H1 (cell line): ENCODE data around the gene HERC4. TPM values are rescaled to one million over a fixed set of nuclear protein-coding genes. Genes with fewer than 3 reads are reported as not detected.

ENCODE experiments used
- CTCF ChIA-PET: fragments of 300-600 bp; sonication (Branson Sonifier 250); formaldehyde crosslinking; loops from one replicate; lab custom pipeline; 2021; ENCODE audit not compliant: partially characterized antibody; lab: Charles Lee
- POLR2A ChIA-PET: fragments of 300-600 bp; sonication (Branson Sonifier 250); formaldehyde crosslinking; loops from one replicate; lab custom pipeline; 2021; ENCODE audit warnings: inconsistent platforms; ENCODE audit not compliant: partially characterized antibody; lab: Charles Lee
- DNase-seq, 2 experiments: peaks; one replicate each; pipeline versions ENCODE4 v3.0.0 to v3.0.0-alpha.2; 2010 to 2022; ENCODE audit warnings: low spot score in 2 of 2, low read depth in 1 of 2, mixed read lengths in 1 of 2
- FAIRE-seq: peaks from 2 replicates; lab custom pipeline; 2011; peaks lifted over from hg19 to GRCh38; lab: Jason Lieb, UNC
- H2AFZ ChIP-seq: 2 replicates; pipeline ENCODE4 v1.8.1; 2012; ENCODE audit warnings: low read length, inconsistent platforms
- H2AK5ac ChIP-seq: 2 replicates; pipeline ENCODE4 v1.6.1; 2013; ENCODE audit warnings: low read depth, low read length
- H2BK120ac ChIP-seq: replicated peaks from 2 replicates; pipeline ENCODE3; 2013; ENCODE audit warnings: low read depth, low read length, inconsistent platforms
- H2BK12ac ChIP-seq: 2 replicates; pipeline ENCODE4 v1.6.1; 2013; ENCODE audit warnings: low read depth, low read length
- H2BK15ac ChIP-seq: 2 replicates; pipeline ENCODE4 v1.6.1; 2013; ENCODE audit warnings: low read length
- H2BK20ac ChIP-seq: 2 replicates; pipeline ENCODE4 v1.6.1; 2013; ENCODE audit warnings: low read length
- H2BK5ac ChIP-seq: 2 replicates; pipeline ENCODE4 v1.6.1; 2013; ENCODE audit warnings: low read depth, low read length
- H3K14ac ChIP-seq: 2 replicates; pipeline ENCODE4 v1.6.1; 2013; ENCODE audit warnings: inconsistent platforms; ENCODE audit not compliant: insufficient read length
- H3K18ac ChIP-seq: 2 replicates; pipeline ENCODE4 v1.6.1; 2013; ENCODE audit warnings: low read length; ENCODE audit errors: extremely low read depth
- H3K23ac ChIP-seq: 2 replicates; pipeline ENCODE4 v1.6.1; 2013; ENCODE audit warnings: inconsistent platforms; ENCODE audit not compliant: insufficient read length
- H3K23me2 ChIP-seq: 2 replicates; pipeline ENCODE4 v1.6.1; 2013; ENCODE audit warnings: low read depth, low read length
- H3K27ac ChIP-seq: 2 replicates; pipeline ENCODE4 v1.6.1; 2011; ENCODE audit warnings: low read depth, low read length, inconsistent platforms
- H3K27me3 ChIP-seq, 4 experiments: replicated peaks in 1 of 4; 1 replicate in 1 of 4; 2 replicates in 3 of 4; pipeline versions ENCODE4 v1.6.1 to v1.8.1; 2011 to 2013; ENCODE audit warnings: low read length in 3 of 4, mild to moderate bottlenecking in 3 of 4, inconsistent platforms in 2 of 4, mixed read lengths in 2 of 4, moderate library complexity in 1 of 4; ENCODE audit not compliant: control insufficient read depth in 3 of 4, insufficient read depth in 3 of 4; ENCODE audit errors: extremely low read depth in 1 of 4
- H3K36me3 ChIP-seq, 4 experiments: 2 replicates each; pipeline versions ENCODE4 v1.6.1 to v1.8.1; 2011 to 2013; ENCODE audit warnings: mild to moderate bottlenecking in 4 of 4, low read length in 3 of 4, moderate library complexity in 2 of 4, control low read depth in 1 of 4, inconsistent platforms in 1 of 4; ENCODE audit not compliant: insufficient read depth in 4 of 4, control insufficient read depth in 2 of 4
- H3K4ac ChIP-seq: replicated peaks from 2 replicates; pipeline ENCODE3; 2013; ENCODE audit warnings: low read length, low read depth, mixed read lengths, inconsistent platforms; ENCODE audit not compliant: insufficient read length
- H3K4me1 ChIP-seq, 4 experiments: replicated peaks in 1 of 4; 1 replicate in 1 of 4; 2 replicates in 3 of 4; pipeline versions ENCODE4 v1.6.1 to v1.8.1; 2011 to 2013; ENCODE audit warnings: low read length in 3 of 4, inconsistent platforms in 2 of 4, mixed read lengths in 1 of 4; ENCODE audit not compliant: insufficient read depth in 4 of 4, control insufficient read depth in 3 of 4
- H3K4me2 ChIP-seq, 2 experiments: 2 replicates each; pipeline versions ENCODE4 v1.6.1 to v1.8.1; 2011 to 2013; ENCODE audit warnings: low read depth in 2 of 2, low read length in 2 of 2, control low read depth in 1 of 2, inconsistent platforms in 1 of 2, mild to moderate bottlenecking in 1 of 2; ENCODE audit not compliant: insufficient read depth in 1 of 2
- H3K4me3 ChIP-seq, 4 experiments: fragments of 200-600, 300-600 bp in 1 of 4; sonication (generic), shearing (Covaris generic), sonication (Bioruptor Twin) in 1 of 4; 2 replicates each; pipeline versions ENCODE4 v1.5.1 to v1.8.1; 2011 to 2016; ENCODE audit warnings: low read length in 4 of 4, low read depth in 3 of 4, control low read depth in 2 of 4, inconsistent platforms in 2 of 4, mild to moderate bottlenecking in 2 of 4, mixed read lengths in 1 of 4, moderate library complexity in 1 of 4; ENCODE audit not compliant: insufficient read depth in 2 of 4; ENCODE audit errors: extremely low read depth in 1 of 4
- H3K56ac ChIP-seq: replicated peaks from 2 replicates; pipeline ENCODE3; 2013; ENCODE audit warnings: low read depth, mild to moderate bottlenecking, mixed read lengths, low read length, inconsistent platforms; ENCODE audit not compliant: insufficient read length
- H3K79me1 ChIP-seq: 2 replicates; pipeline ENCODE4 v1.6.1; 2013; ENCODE audit warnings: low read depth, low read length, control low read depth
- H3K79me2 ChIP-seq, 2 experiments: 2 replicates each; pipeline versions ENCODE4 v1.6.1 to v1.8.1; 2012 to 2013; ENCODE audit warnings: low read length in 2 of 2, mild to moderate bottlenecking in 2 of 2, inconsistent platforms in 1 of 2; ENCODE audit not compliant: insufficient read depth in 2 of 2, control insufficient read depth in 1 of 2
- H3K9ac ChIP-seq, 4 experiments: replicated peaks in 1 of 4; 1 replicate in 1 of 4; 2 replicates in 3 of 4; pipeline versions ENCODE4 v1.6.1 to v1.8.1; 2011 to 2013; ENCODE audit warnings: low read depth in 3 of 4, low read length in 3 of 4, control low read depth in 2 of 4, mild to moderate bottlenecking in 2 of 4, moderate library complexity in 2 of 4, inconsistent platforms in 1 of 4; ENCODE audit errors: extremely low read depth in 1 of 4
- H3K9me3 ChIP-seq, 2 experiments: 2 replicates each; pipeline versions ENCODE4 v1.6.1 to v1.8.1; 2012 to 2013; ENCODE audit warnings: mild to moderate bottlenecking in 2 of 2, moderate library complexity in 2 of 2, control low read depth in 1 of 2, inconsistent platforms in 1 of 2, low read depth in 1 of 2, low read length in 1 of 2, mixed read lengths in 1 of 2; ENCODE audit not compliant: insufficient read depth in 2 of 2
- H4K20me1 ChIP-seq, 2 experiments: replicated peaks in 1 of 2; 2 replicates each; pipeline versions ENCODE3 to v1.8.1; 2011 to 2013; ENCODE audit warnings: inconsistent platforms in 2 of 2, low read length in 2 of 2, mild to moderate bottlenecking in 1 of 2; ENCODE audit not compliant: insufficient read depth in 2 of 2, control insufficient read depth in 1 of 2
- H4K5ac ChIP-seq: 2 replicates; pipeline ENCODE4 v1.6.1; 2013; ENCODE audit warnings: low read length, low read depth, mixed read lengths, inconsistent platforms; ENCODE audit not compliant: insufficient read length
- H4K8ac ChIP-seq: 2 replicates; pipeline ENCODE4 v1.8.0; 2013; ENCODE audit warnings: mild to moderate bottlenecking, moderate library complexity, low read length, inconsistent platforms; ENCODE audit not compliant: insufficient read depth; ENCODE audit errors: extremely low read depth
- H4K91ac ChIP-seq: replicated peaks from 2 replicates; pipeline ENCODE3; 2013; ENCODE audit warnings: low read length, mixed read lengths, inconsistent platforms; ENCODE audit not compliant: insufficient read length
- ATF3 ChIP-seq: IDR thresholded peaks from 2 replicates; pipeline ENCODE4 v1.6.1; 2011; ENCODE audit warnings: low read depth, mild to moderate bottlenecking, low read length; ENCODE audit not compliant: insufficient read depth
- CHD2 ChIP-seq: IDR thresholded peaks from 2 replicates; pipeline ENCODE4 v1.6.1; 2012; ENCODE audit warnings: low read length, improper control_type of control experiment
- CTBP2 ChIP-seq: IDR thresholded peaks from 2 replicates; pipeline ENCODE4 v1.7.0; 2011; ENCODE audit warnings: borderline replicate concordance, mild to moderate bottlenecking, moderate library complexity, mixed read lengths, low read length; ENCODE audit not compliant: insufficient read depth, insufficient read length
- E2F6 ChIP-seq: IDR thresholded peaks from 2 replicates; pipeline ENCODE4 v1.6.1; 2012; ENCODE audit warnings: inconsistent platforms
- EZH2 ChIP-seq: fragments of 200-600 bp; sonication (generic); IDR thresholded peaks from 2 replicates; pipeline ENCODE4 v1.7.1; 2012; ENCODE audit warnings: low read depth, mild to moderate bottlenecking, moderate library complexity, low read length, inconsistent platforms; ENCODE audit not compliant: severe bottlenecking
- GTF2F1 ChIP-seq: IDR thresholded peaks from 2 replicates; pipeline ENCODE4 v1.6.1; 2012; ENCODE audit warnings: low read depth, low read length, improper control_type of control experiment, borderline replicate concordance
- JUN ChIP-seq: IDR thresholded peaks from 2 replicates; pipeline ENCODE4 v1.6.1; 2011; ENCODE audit warnings: low read depth, mild to moderate bottlenecking, improper control_type of control experiment, low read length
- KDM5A ChIP-seq: fragments of 200-600 bp; IDR thresholded peaks from 2 replicates; pipeline ENCODE4 v1.7.1; 2012; ENCODE audit warnings: mild to moderate bottlenecking, low read length, inconsistent platforms, mixed read lengths
- NANOG ChIP-seq: IDR thresholded peaks from 2 replicates; pipeline ENCODE4 v1.6.1; 2011; ENCODE audit warnings: low read length, low read depth, mild to moderate bottlenecking, inconsistent platforms; ENCODE audit not compliant: insufficient read depth, poor library complexity, severe bottlenecking
- POLR2A ChIP-seq, 2 experiments: IDR thresholded peaks; 1 replicate in 1 of 2; 2 replicates in 1 of 2; pipeline ENCODE4 v1.6.1; 2011; ENCODE audit warnings: low read depth in 2 of 2, low read length in 2 of 2, mild to moderate bottlenecking in 2 of 2; ENCODE audit errors: control extremely low read depth in 1 of 2
- RAD21 ChIP-seq, 2 experiments: IDR thresholded peaks in 1 of 2; conservative IDR thresholded peaks in 1 of 2; 2 replicates each; pipeline ENCODE4 v1.6.1; 2011; ENCODE audit warnings: low read depth in 2 of 2, low read length in 2 of 2, improper control_type of control experiment in 1 of 2, inconsistent platforms in 1 of 2, mild to moderate bottlenecking in 1 of 2, moderate library complexity in 1 of 2
- SIRT6 ChIP-seq: IDR thresholded peaks from one replicate; pipeline ENCODE4 v1.7.1; 2012; ENCODE audit warnings: low read length, inconsistent platforms
- SIX5 ChIP-seq: IDR thresholded peaks from 2 replicates; pipeline ENCODE4 v1.6.1; 2011; ENCODE audit warnings: mild to moderate bottlenecking, low read depth, low read length
- TAF7 ChIP-seq: optimal IDR thresholded peaks from 2 replicates; pipeline ENCODE3; 2011; ENCODE audit warnings: low read depth, mild to moderate bottlenecking, inconsistent platforms, low read length, moderate library complexity, borderline replicate concordance
- polyA plus RNA-seq, 7 experiments: library from polyadenylated mRNA; depleted of rRNA in 3 of 7; stranded (reverse) in 5 of 7; unstranded in 2 of 7; fragments of >200 nt in 5 of 7; fragments of 200-250 nt in 2 of 7; gene quantifications; 1 replicate in 5 of 7; 2 replicates in 1 of 7; 4 replicates in 1 of 7; pipeline versions ENCODE4 v1.2.1 to v1.2.3, GENCODE V29; 2011 to 2013; ENCODE audit warnings: missing spikeins in 2 of 7, mixed read lengths in 2 of 7
- total RNA-seq: library from RNA; stranded (reverse); fragmentation: NEBNext Ultra II Directional; extraction: Animal tissue kit (Norgen Biotek cat#: 25700); gene quantifications from 2 replicates; pipeline ENCODE4 v1.2.1, GENCODE V29; 2021

The HERC4 gene
- total and polyA plus RNA-seq, 2 of the 8 experiments (the other 6 are each of a cell fraction or from before 2014, with no cell fraction given): 7.5 to 44.0 TPM

GRCh38 chr10:67969875-67970274, 105.2 kb downstream of the HERC4 start:
- Histone ChIP-seq H3K79me1 (peaks cover 3% of the 10 kb centered on the region; the same call in 1 of the 2 replicates), H3K4me1 (peaks cover 0 to 7% (median 3%) of the 10 kb centered on the region in 4 experiments; a peak in 2 of 7 replicates), H3K9ac (no peak overlapping the region), H3K27ac (no peak overlapping the region), H3K18ac (no peak overlapping the region), H3K4ac (no peak overlapping the region), H3K14ac (no peak overlapping the region), H3K79me2 (no peaks in the 10 kb centered on the region), H3K36me3 (peaks cover 0 to 36% (median 10%) of the 10 kb centered on the region in 4 experiments; a peak in 3 of 8 replicates), H3K56ac (no peak overlapping the region), H2BK20ac (no peak overlapping the region), H2BK120ac (no peak overlapping the region), H3K4me2 (no peak overlapping the region), H4K8ac (no peak overlapping the region), H3K9me3 (peaks cover 6 to 9% of the 10 kb centered on the region in 2 experiments; a peak in 1 of 4 replicates), H3K23ac (no peak overlapping the region), H2AFZ (no peak overlapping the region), H3K23me2 (no peaks in the 10 kb centered on the region), H2BK12ac (no peak overlapping the region), H4K91ac (no peak overlapping the region), H2BK15ac (no peak overlapping the region), H2BK5ac (no peak overlapping the region), H4K20me1 (no peaks in the 10 kb centered on the region), H4K5ac (no peak overlapping the region), H3K27me3 (no peaks in the 10 kb centered on the region), H3K4me3 (no peak overlapping the region), H2AK5ac (no peak overlapping the region)
- DNase-seq (no peak), FAIRE-seq (no peak)
- ChIA-PET CTCF (no interaction called here), POLR2A (no interaction called here)
- TF ChIP-seq RAD21 (IDR thresholded peaks at IDR 0.05 in 1 of 2, conservative IDR thresholded peaks at IDR 0.05 in 1 of 2; ENCODE audit: low read depth in 2 of 2, low read length in 2 of 2) (no peak), GTF2F1 (no peak), JUN (no peak), CHD2 (no peak), CTBP2 (no peak), POLR2A (IDR thresholded peaks at IDR 0.05; ENCODE audit: control extremely low read depth in 1 of 2, low read depth in 2 of 2, low read length in 2 of 2) (no peak), E2F6 (no peak), ATF3 (no peak), KDM5A (no peak), EZH2 (no peak), NANOG (no peak), SIRT6 (no peak), TAF7 (no peak), SIX5 (no peak)
